ENCODE results near the gene RMND5B.

GRCh38 chr5:178150977-178151734, 20.3 kb downstream of the RMND5B start:
- no peak for TF ChIP-seq GABPA (IDR thresholded peaks at IDR 0.05 in 1 of 2, conservative IDR thresholded peaks at IDR 0.05 in 1 of 2)
- no peak for TF ChIP-seq CTCF (IDR thresholded peaks at IDR 0.05; ENCODE audit: low read depth, low read length, missing input control)
- no peak for TF ChIP-seq REST (IDR thresholded peaks at IDR 0.05)
- no peak for TF ChIP-seq SP1 (IDR thresholded peaks at IDR 0.05)
- TF ChIP-seq RXRA (IDR thresholded peaks at IDR 0.05): no peak

Measured in liver (tissue), 3 donors.